Measurements from ENCODE around the gene EXD3.
"Not testable (repeated sequence)": the region's sequence is repeated elsewhere in the genome, so short reads cannot be mapped to it uniquely, and the experiment has no call there.

EXD3 gene

GRCh38 chr9:137331929-137332328, 91.0 kb downstream of the EXD3 start:
- no peak overlapping the region for H3K4me2 ChIP-seq
- no peak overlapping the region for H3K9ac ChIP-seq
- no peaks in the 10 kb centered on the region for H4K20me1 ChIP-seq
- H3K36me3 ChIP-seq = peaks cover 7% of the 10 kb centered on the region; the same call in 1 of the 2 replicates
- peaks cover 31% of the 10 kb centered on the region for H3K9me3 ChIP-seq
- no peaks in the 10 kb centered on the region for H3K27me3 ChIP-seq
- H3K27ac ChIP-seq = no peak overlapping the region
- no peak for TF ChIP-seq Cebpa-rat (IDR thresholded peaks at IDR 0.05)
- no peak overlapping the region for H3K4me3 ChIP-seq
- H3K4me1 ChIP-seq = no peaks in the 10 kb centered on the region

GRCh38 chr9:137330689-137331088, 92.3 kb downstream of the EXD3 start:
- no peak for TF ChIP-seq Cebpa-rat (IDR thresholded peaks at IDR 0.05)
- H3K36me3 ChIP-seq = peaks cover 7% of the 10 kb centered on the region; the same call in 1 of the 2 replicates
- no peaks in the 10 kb centered on the region for H3K27me3 ChIP-seq
- no peak overlapping the region for H3K27ac ChIP-seq
- H3K4me3 ChIP-seq = no peak overlapping the region
- no peak overlapping the region for H3K9ac ChIP-seq
- H3K4me2 ChIP-seq = no peak overlapping the region
- H3K4me1 ChIP-seq = no peaks in the 10 kb centered on the region
- H3K9me3 ChIP-seq = peaks cover 31% of the 10 kb centered on the region
- no peaks in the 10 kb centered on the region for H4K20me1 ChIP-seq

- H3K9ac ChIP-seq, H3K4me1 ChIP-seq, H3K4me2 ChIP-seq, H4K20me1 ChIP-seq, H3K27me3 ChIP-seq, H3K4me3 ChIP-seq, H3K27ac ChIP-seq: not testable (repeated sequence)
- Histone ChIP-seq H3K36me3 (peaks cover 14% of the 10 kb centered on the region; the same call in 1 of the 2 replicates), H3K9me3 (peaks cover 24% of the 10 kb centered on the region)
These were observed 93.4 kb downstream of the EXD3 start for GRCh38 chr9:137329590-137329989.

- H3K27ac ChIP-seq, H4K20me1 ChIP-seq, H3K4me1 ChIP-seq, H3K4me3 ChIP-seq, H3K9ac ChIP-seq, H3K27me3 ChIP-seq, H3K4me2 ChIP-seq: not testable (repeated sequence)
- H3K9me3 ChIP-seq = peaks cover 32% of the 10 kb centered on the region
- H3K36me3 ChIP-seq = peaks cover 22% of the 10 kb centered on the region; the same call in 1 of the 2 replicates
These were observed 95.1 kb downstream of the EXD3 start for GRCh38 chr9:137327641-137328550.

- no peaks in the 10 kb centered on the region for H4K20me1 ChIP-seq
- TF ChIP-seq Cebpa-rat (IDR thresholded peaks at IDR 0.05) = no peak
- H3K4me1 ChIP-seq = peaks cover 7% of the 10 kb centered on the region
- H3K9me3 ChIP-seq = peaks cover 38% of the 10 kb centered on the region
- peaks cover 22% of the 10 kb centered on the region; the same call in 1 of the 2 replicates for H3K36me3 ChIP-seq
- no peak overlapping the region for H3K4me2 ChIP-seq
- H3K27me3 ChIP-seq = no peaks in the 10 kb centered on the region
- no peak overlapping the region for H3K4me3 ChIP-seq
- no peak overlapping the region for H3K27ac ChIP-seq
- H3K9ac ChIP-seq = no peak overlapping the region
These were observed 96.4 kb downstream of the EXD3 start for GRCh38 chr9:137326445-137327065.

- Histone ChIP-seq H3K36me3 (peaks cover 22% of the 10 kb centered on the region; the same call in 1 of the 2 replicates), H3K9ac (no peak overlapping the region), H3K4me2 (no peak overlapping the region), H3K9me3 (peaks cover 38% of the 10 kb centered on the region), H3K4me1 (peaks cover 14% of the 10 kb centered on the region), H4K20me1 (no peaks in the 10 kb centered on the region), H3K4me3 (no peak overlapping the region), H3K27me3 (no peaks in the 10 kb centered on the region), H3K27ac (no peak overlapping the region)
- no peak for TF ChIP-seq Cebpa-rat (IDR thresholded peaks at IDR 0.05)
These were observed 97.2 kb downstream of the EXD3 start for GRCh38 chr9:137325799-137326198.

- H3K4me2 ChIP-seq = no peak overlapping the region
- H4K20me1 ChIP-seq = no peaks in the 10 kb centered on the region
- H3K27me3 ChIP-seq = no peaks in the 10 kb centered on the region
- H3K4me1 ChIP-seq = peaks cover 21% of the 10 kb centered on the region
- H3K27ac ChIP-seq = no peak overlapping the region
- no peak overlapping the region for H3K4me3 ChIP-seq
- TF ChIP-seq Cebpa-rat (IDR thresholded peaks at IDR 0.05) = no peak
- H3K9me3 ChIP-seq = peaks cover 38% of the 10 kb centered on the region
- H3K36me3 ChIP-seq = peaks cover 22% of the 10 kb centered on the region; the same call in 1 of the 2 replicates
- H3K9ac ChIP-seq = no peak overlapping the region
These were observed 97.8 kb downstream of the EXD3 start for GRCh38 chr9:137325124-137325523.

- H3K4me2 ChIP-seq = no peak overlapping the region
- no peak for TF ChIP-seq Cebpa-rat (IDR thresholded peaks at IDR 0.05)
- no peak overlapping the region for H3K4me3 ChIP-seq
- no peak overlapping the region for H3K9ac ChIP-seq
- peaks cover 35% of the 10 kb centered on the region for H3K9me3 ChIP-seq
- peaks cover 35% of the 10 kb centered on the region for H3K4me1 ChIP-seq
- H4K20me1 ChIP-seq = no peaks in the 10 kb centered on the region
- H3K36me3 ChIP-seq = peaks cover 22% of the 10 kb centered on the region; the same call in 1 of the 2 replicates
- no peaks in the 10 kb centered on the region for H3K27me3 ChIP-seq
- no peak overlapping the region for H3K27ac ChIP-seq
These were observed 99.2 kb downstream of the EXD3 start for GRCh38 chr9:137323531-137324331.

GRCh38 chr9:137321726-137322361, 101.1 kb downstream of the EXD3 start:
- H4K20me1 ChIP-seq = no peaks in the 10 kb centered on the region
- H3K4me2 ChIP-seq = peak overlapping the region; percentile 91
- H3K36me3 ChIP-seq = peaks cover 22% of the 10 kb centered on the region; the same call in 1 of the 2 replicates
- H3K9me3 ChIP-seq = peaks cover 26% of the 10 kb centered on the region
- no peaks in the 10 kb centered on the region for H3K27me3 ChIP-seq
- no peak for TF ChIP-seq Cebpa-rat (IDR thresholded peaks at IDR 0.05)
- H3K4me3 ChIP-seq = no peak overlapping the region
- H3K9ac ChIP-seq = peak overlapping the region; percentile 79; the same call in 1 of the 2 replicates
- peaks cover 54% of the 10 kb centered on the region for H3K4me1 ChIP-seq
- H3K27ac ChIP-seq = peak overlapping the region; percentile 95
